ENCODE results near the gene NHLRC1. TPM values are rescaled to one million over a fixed set of nuclear protein-coding genes. Genes with fewer than 3 reads are reported as not detected.

NHLRC1 gene
- polyA plus RNA-seq, 1 of the 3 experiments (the other 2 are of a cell fraction) = 0.15 TPM

DNA sequence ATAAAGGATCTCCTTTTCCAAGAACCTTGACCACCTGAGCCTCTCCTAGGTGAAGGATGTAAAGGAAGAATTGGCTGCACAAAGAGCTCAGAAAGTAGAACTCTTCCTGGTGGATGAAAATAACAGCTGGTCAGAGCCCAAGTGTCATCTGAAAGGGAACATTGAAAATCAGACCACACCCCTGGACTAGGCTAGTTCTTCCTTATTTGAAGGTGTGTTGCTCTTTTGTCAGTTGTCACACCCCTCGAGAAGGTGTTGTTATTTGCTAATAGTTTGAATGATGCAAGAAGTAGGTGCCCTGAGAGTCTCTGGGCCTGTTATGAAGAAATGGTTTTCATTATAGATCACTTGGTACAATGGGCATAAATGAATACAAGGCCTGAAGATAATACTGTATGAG lies 31.1 kb downstream of the NHLRC1 start:
- no peak for DNase-seq
- Histone ChIP-seq H3K9ac (no peak overlapping the region), H3K27me3 (ENCODE audit: insufficient read depth) (no peaks in the 10 kb centered on the region), H3K27ac (ENCODE audit: low read depth in 2 of 2, low read length in 1 of 2) (no peak overlapping the region), H3K4me2 (no peak overlapping the region), H3K36me3 (replicated peaks in 1 of 2; ENCODE audit: control insufficient read depth in 1 of 2, insufficient read depth in 2 of 2, low read length in 1 of 2) (no peaks in the 10 kb centered on the region), H3K9me3 (no peaks in the 10 kb centered on the region), H3K79me2 (ENCODE audit: insufficient read depth) (no peaks in the 10 kb centered on the region), H3K9me2 (no peaks in the 10 kb centered on the region), H3K4me1 (ENCODE audit: control insufficient read depth in 1 of 2, insufficient read depth in 2 of 2, low read depth in 1 of 2, low read length in 1 of 2) (no peaks in the 10 kb centered on the region), H2AFZ (ENCODE audit: low read depth) (no peak overlapping the region), H4K20me1 (ENCODE audit: insufficient read depth) (no peaks in the 10 kb centered on the region), H3F3A (replicated peaks; ENCODE audit: insufficient read depth) (no peaks in the 10 kb centered on the region), H3K4me3 (ENCODE audit: low read depth in 2 of 2, low read length in 1 of 2) (no peak overlapping the region)
- ChIA-PET CTCF (interaction anchor here (1.1 to 1.3 kb wide), 2 partner anchors 10 to 31 kb away, joined by 3 read pairs; partner anchors contain the start of gene NHLRC1), POLR2A (no interaction called here)
- 6% methylated on average over 1 of the region's 1 CpG for WGBS (ENCODE audit: low lambda C conversion rate)
- no peak for TF ChIP-seq SIN3A (IDR thresholded peaks at IDR 0.05; ENCODE audit: borderline replicate concordance, low read depth, low read length)
- no peak for TF ChIP-seq ELF1 (IDR thresholded peaks at IDR 0.05)
- TF ChIP-seq RCOR1 (IDR thresholded peaks at IDR 0.05; ENCODE audit: low read length) = no peak

GRCh38 chr6:18090349-18090786 lies 32.1 kb downstream of the NHLRC1 start:
- no peaks in the 10 kb centered on the region for H3K9me3 ChIP-seq
- TF ChIP-seq, protein P1, sequence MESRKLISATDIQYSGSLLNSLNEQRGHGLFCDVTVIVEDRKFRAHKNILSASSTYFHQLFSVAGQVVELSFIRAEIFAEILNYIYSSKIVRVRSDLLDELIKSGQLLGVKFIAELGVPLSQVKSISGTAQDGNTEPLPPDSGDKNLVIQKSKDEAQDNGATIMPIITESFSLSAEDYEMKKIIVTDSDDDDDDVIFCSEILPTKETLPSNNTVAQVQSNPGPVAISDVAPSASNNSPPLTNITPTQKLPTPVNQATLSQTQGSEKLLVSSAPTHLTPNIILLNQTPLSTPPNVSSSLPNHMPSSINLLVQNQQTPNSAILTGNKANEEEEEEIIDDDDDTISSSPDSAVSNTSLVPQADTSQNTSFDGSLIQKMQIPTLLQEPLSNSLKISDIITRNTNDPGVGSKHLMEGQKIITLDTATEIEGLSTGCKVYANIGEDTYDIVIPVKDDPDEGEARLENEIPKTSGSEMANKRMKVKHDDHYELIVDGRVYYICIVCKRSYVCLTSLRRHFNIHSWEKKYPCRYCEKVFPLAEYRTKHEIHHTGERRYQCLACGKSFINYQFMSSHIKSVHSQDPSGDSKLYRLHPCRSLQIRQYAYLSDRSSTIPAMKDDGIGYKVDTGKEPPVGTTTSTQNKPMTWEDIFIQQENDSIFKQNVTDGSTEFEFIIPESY (IDR thresholded peaks at IDR 0.05; ENCODE audit: borderline replicate concordance, low read depth) = no peak
- TF ChIP-seq, protein P2, sequence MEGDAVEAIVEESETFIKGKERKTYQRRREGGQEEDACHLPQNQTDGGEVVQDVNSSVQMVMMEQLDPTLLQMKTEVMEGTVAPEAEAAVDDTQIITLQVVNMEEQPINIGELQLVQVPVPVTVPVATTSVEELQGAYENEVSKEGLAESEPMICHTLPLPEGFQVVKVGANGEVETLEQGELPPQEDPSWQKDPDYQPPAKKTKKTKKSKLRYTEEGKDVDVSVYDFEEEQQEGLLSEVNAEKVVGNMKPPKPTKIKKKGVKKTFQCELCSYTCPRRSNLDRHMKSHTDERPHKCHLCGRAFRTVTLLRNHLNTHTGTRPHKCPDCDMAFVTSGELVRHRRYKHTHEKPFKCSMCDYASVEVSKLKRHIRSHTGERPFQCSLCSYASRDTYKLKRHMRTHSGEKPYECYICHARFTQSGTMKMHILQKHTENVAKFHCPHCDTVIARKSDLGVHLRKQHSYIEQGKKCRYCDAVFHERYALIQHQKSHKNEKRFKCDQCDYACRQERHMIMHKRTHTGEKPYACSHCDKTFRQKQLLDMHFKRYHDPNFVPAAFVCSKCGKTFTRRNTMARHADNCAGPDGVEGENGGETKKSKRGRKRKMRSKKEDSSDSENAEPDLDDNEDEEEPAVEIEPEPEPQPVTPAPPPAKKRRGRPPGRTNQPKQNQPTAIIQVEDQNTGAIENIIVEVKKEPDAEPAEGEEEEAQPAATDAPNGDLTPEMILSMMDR (IDR thresholded peaks at IDR 0.05) = no peak
- no peak for TF ChIP-seq MXI1 (IDR thresholded peaks at IDR 0.05; ENCODE audit: low read depth, low read length)
- TF ChIP-seq RXRA (IDR thresholded peaks at IDR 0.05; ENCODE audit: borderline replicate concordance, low read depth) = no peak
- TF ChIP-seq FOSL2 (IDR thresholded peaks at IDR 0.05; ENCODE audit: borderline replicate concordance, low read depth) = no peak
- TF ChIP-seq MEF2A (IDR thresholded peaks at IDR 0.05; ENCODE audit: borderline replicate concordance, low read depth) = no peak
- no peak for TF ChIP-seq NFIC (IDR thresholded peaks at IDR 0.05; ENCODE audit: borderline replicate concordance)
- TF ChIP-seq TEAD4 (IDR thresholded peaks at IDR 0.05; ENCODE audit: borderline replicate concordance, insufficient read depth) = no peak
- TF ChIP-seq RCOR1 (IDR thresholded peaks at IDR 0.05; ENCODE audit: low read length) = no peak
- TF ChIP-seq MAX (IDR thresholded peaks at IDR 0.05; ENCODE audit: low read depth) = no peak
- no peak for TF ChIP-seq GATA2 (CRISPR knock-in tag; IDR thresholded peaks at IDR 0.05)
- no peak for TF ChIP-seq SIN3A (IDR thresholded peaks at IDR 0.05; ENCODE audit: borderline replicate concordance, low read depth, low read length)
- TF ChIP-seq JUND (IDR thresholded peaks at IDR 0.05) = no peak
- no peak for TF ChIP-seq GABPA (IDR thresholded peaks at IDR 0.05; ENCODE audit: low read depth)
- TF ChIP-seq CHD2 (IDR thresholded peaks at IDR 0.05; ENCODE audit: low read length, partially characterized antibody) = no peak
- TF ChIP-seq RAD21 (IDR thresholded peaks at IDR 0.05; ENCODE audit: low read length) = no peak
- no peak for TF ChIP-seq IRF3 (IDR thresholded peaks at IDR 0.05; ENCODE audit: low read depth, low read length)
- no peak overlapping the region for H3K9ac ChIP-seq
- WGBS (ENCODE audit: low lambda C conversion rate) = 67% methylated on average over 1 of the region's 1 CpG
- H3K36me3 ChIP-seq (replicated peaks in 1 of 2; ENCODE audit: control insufficient read depth in 1 of 2, insufficient read depth in 2 of 2, low read length in 1 of 2) = no peaks in the 10 kb centered on the region
- no peaks in the 10 kb centered on the region for H3K4me1 ChIP-seq (ENCODE audit: control insufficient read depth in 1 of 2, insufficient read depth in 2 of 2, low read depth in 1 of 2, low read length in 1 of 2)
- H3K9me2 ChIP-seq = no peaks in the 10 kb centered on the region
- no peaks in the 10 kb centered on the region for H3F3A ChIP-seq (replicated peaks; ENCODE audit: insufficient read depth)
- ChIA-PET POLR2A (no interaction called here), CTCF (interaction anchor here (1.3 kb wide), 1 partner anchor 11 kb away, joined by 3 read pairs; no protein-coding TSS in a partner anchor)
- H4K20me1 ChIP-seq (ENCODE audit: insufficient read depth) = no peaks in the 10 kb centered on the region
- H3K4me3 ChIP-seq (ENCODE audit: low read depth in 2 of 2, low read length in 1 of 2) = no peak overlapping the region
- no peak for DNase-seq
- H2AFZ ChIP-seq (ENCODE audit: low read depth) = no peak overlapping the region
- no peaks in the 10 kb centered on the region for H3K27me3 ChIP-seq (ENCODE audit: insufficient read depth)
- no peak overlapping the region for H3K4me2 ChIP-seq
- H3K79me2 ChIP-seq (ENCODE audit: insufficient read depth) = no peaks in the 10 kb centered on the region
- H3K27ac ChIP-seq (ENCODE audit: low read depth in 2 of 2, low read length in 1 of 2) = no peak overlapping the region

All from SK-N-SH (cell line).